DOHH2 (cell line): Measurements from ENCODE around the gene ATE1.

Experiments
- EZH2phosphoT487 ChIP-seq: fragments of 200-600 bp; sonication (generic); IDR thresholded peaks from 2 replicates; pipeline ENCODE4 v1.6.1; 2017; ENCODE audit warnings: borderline replicate concordance, mild to moderate bottlenecking, antibody characterized with exemption, low read length, moderate library complexity, mixed read lengths
- TF ChIP-seq, protein P1 (sequence below): fragments of 200-600 bp; sonication (generic); IDR thresholded peaks from one replicate; pipeline ENCODE4 v1.5.1; 2014; ENCODE audit warnings: antibody characterized with exemption, mild to moderate bottlenecking, low read depth, low read length; ENCODE audit not compliant: poor library complexity, severe bottlenecking

DNA sequence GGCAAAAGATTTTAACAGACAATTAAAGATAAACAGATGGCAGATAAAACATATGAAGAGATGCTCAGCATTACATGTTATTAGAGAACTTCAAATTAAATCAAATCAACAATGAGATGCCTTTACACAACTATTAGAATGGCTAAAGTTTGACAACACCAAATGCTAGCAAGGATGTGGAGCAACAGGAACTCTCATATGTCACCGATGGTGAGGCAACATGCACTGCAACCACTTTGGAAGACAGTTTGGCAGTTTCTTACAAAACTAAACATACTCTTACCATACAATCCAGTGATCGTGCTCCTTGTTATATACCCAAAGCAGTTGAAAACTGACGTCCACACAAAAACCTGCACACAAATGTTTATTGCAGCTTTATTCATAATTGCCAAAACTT, 13.7 kb upstream of the ATE1 start:
- TF ChIP-seq, protein P1, sequence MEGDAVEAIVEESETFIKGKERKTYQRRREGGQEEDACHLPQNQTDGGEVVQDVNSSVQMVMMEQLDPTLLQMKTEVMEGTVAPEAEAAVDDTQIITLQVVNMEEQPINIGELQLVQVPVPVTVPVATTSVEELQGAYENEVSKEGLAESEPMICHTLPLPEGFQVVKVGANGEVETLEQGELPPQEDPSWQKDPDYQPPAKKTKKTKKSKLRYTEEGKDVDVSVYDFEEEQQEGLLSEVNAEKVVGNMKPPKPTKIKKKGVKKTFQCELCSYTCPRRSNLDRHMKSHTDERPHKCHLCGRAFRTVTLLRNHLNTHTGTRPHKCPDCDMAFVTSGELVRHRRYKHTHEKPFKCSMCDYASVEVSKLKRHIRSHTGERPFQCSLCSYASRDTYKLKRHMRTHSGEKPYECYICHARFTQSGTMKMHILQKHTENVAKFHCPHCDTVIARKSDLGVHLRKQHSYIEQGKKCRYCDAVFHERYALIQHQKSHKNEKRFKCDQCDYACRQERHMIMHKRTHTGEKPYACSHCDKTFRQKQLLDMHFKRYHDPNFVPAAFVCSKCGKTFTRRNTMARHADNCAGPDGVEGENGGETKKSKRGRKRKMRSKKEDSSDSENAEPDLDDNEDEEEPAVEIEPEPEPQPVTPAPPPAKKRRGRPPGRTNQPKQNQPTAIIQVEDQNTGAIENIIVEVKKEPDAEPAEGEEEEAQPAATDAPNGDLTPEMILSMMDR, result no peak
- TF ChIP-seq EZH2phosphoT487, result no peak
